WTC11 (cell line): ENCODE results near the gene CLDN14. TPM values are rescaled to one million over a fixed set of nuclear protein-coding genes. Genes with fewer than 3 reads are reported as not detected.
A peak's percentile ranks its signal among the peaks of the same experiment; 100 is the strongest.

Experiments
- ATAC-seq: fragments of 200-7000 bp; cut with Tn5 transposase; 2 replicates; pipeline ENCODE4 v1.10.0; 2021; ENCODE audit warnings: mild to moderate bottlenecking, moderate library complexity
- CTCF ChIA-PET: fragments of 300-600 bp; sonication (Branson Sonifier 250); formaldehyde crosslinking; loops from one replicate; lab custom pipeline; 2021; ENCODE audit warnings: antibody characterized with exemption; lab: Charles Lee
- POLR2A ChIA-PET: fragments of 350-600 bp; sonication (Branson Sonifier 250); formaldehyde crosslinking; loops from one replicate; lab custom pipeline; 2021; ENCODE audit warnings: antibody characterized with exemption; lab: Charles Lee
- DNase-seq: peaks from one replicate; pipeline ENCODE4 v3.0.0; 2021; ENCODE audit warnings: low spot score
- H3K27ac Mint-ChIP-seq: 2 replicates; pipeline ENCODE4 v1.8.0; 2021; ENCODE audit warnings: mixed read lengths
- H3K27me3 Mint-ChIP-seq: 2 replicates; pipeline ENCODE4 v1.8.0; 2021; ENCODE audit warnings: low read depth, mild to moderate bottlenecking, moderate library complexity, mixed read lengths
- H3K36me3 Mint-ChIP-seq: 2 replicates; pipeline ENCODE4 v1.8.0; 2021; ENCODE audit warnings: mixed read lengths
- H3K4me1 Mint-ChIP-seq: 2 replicates; pipeline ENCODE4 v1.8.0; 2022; ENCODE audit warnings: mixed read lengths
- H3K4me3 Mint-ChIP-seq: 2 replicates; pipeline ENCODE4 v1.8.0; 2021; ENCODE audit warnings: mild to moderate bottlenecking, moderate library complexity, mixed read lengths
- H3K9me3 Mint-ChIP-seq: 2 replicates; pipeline ENCODE4 v1.8.0; 2021; ENCODE audit warnings: mixed read lengths
- EMX1 ChIP-seq: fragments of 250-450 bp; sonication (Bioruptor Pico); IDR thresholded peaks from 2 replicates; pipeline ENCODE4 v1.8.0; 2021; ENCODE audit warnings: mild to moderate bottlenecking
- KAT7 ChIP-seq: sonication (generic); formaldehyde crosslinking; IDR thresholded peaks from 2 replicates; pipeline ENCODE4 v1.8.1; 2023; ENCODE audit warnings: missing genetic modification reagents, mild to moderate bottlenecking, borderline replicate concordance
- NFE2L1 ChIP-seq: sonication (generic); formaldehyde crosslinking; IDR thresholded peaks from 2 replicates; pipeline ENCODE4 v1.8.1; 2023; ENCODE audit warnings: missing genetic modification reagents
- NR3C1 ChIP-seq: sonication (generic); formaldehyde crosslinking; conservative IDR thresholded peaks from 2 replicates; pipeline ENCODE4 v1.8.1; 2023; ENCODE audit warnings: low read depth, mild to moderate bottlenecking, missing genetic modification reagents
- RELA ChIP-seq: sonication (generic); formaldehyde crosslinking; IDR thresholded peaks from 2 replicates; pipeline ENCODE4 v1.8.1; 2022; ENCODE audit warnings: missing genetic modification reagents, mild to moderate bottlenecking, borderline replicate concordance
- RORB ChIP-seq: fragments of 250-450 bp; sonication (Bioruptor Pico); IDR thresholded peaks from 2 replicates; pipeline ENCODE4 v1.9.0; 2021; ENCODE audit warnings: mild to moderate bottlenecking
- SOX15 ChIP-seq: fragments of 250-450 bp; sonication (Bioruptor Pico); IDR thresholded peaks from 2 replicates; pipeline ENCODE4 v1.9.0; 2021; ENCODE audit warnings: mild to moderate bottlenecking
- SP1 ChIP-seq: sonication (generic); formaldehyde crosslinking; conservative IDR thresholded peaks from 2 replicates; pipeline ENCODE4 v1.8.1; 2022; ENCODE audit warnings: missing genetic modification reagents
- TEAD1 ChIP-seq: sonication (generic); formaldehyde crosslinking; IDR thresholded peaks from 2 replicates; pipeline ENCODE4 v1.8.0; 2022; ENCODE audit warnings: mild to moderate bottlenecking, missing genetic modification reagents
- ZNF121 ChIP-seq: sonication (generic); formaldehyde crosslinking; IDR thresholded peaks from 2 replicates; pipeline ENCODE4 v1.8.0; 2023; ENCODE audit warnings: missing genetic modification reagents
- ZNF263 ChIP-seq: sonication (generic); formaldehyde crosslinking; IDR thresholded peaks from 2 replicates; pipeline ENCODE4 v1.8.1; 2022; ENCODE audit warnings: low read depth, mild to moderate bottlenecking, moderate library complexity, missing genetic modification reagents
- ZNF396 ChIP-seq: fragments of 250-450 bp; sonication (Bioruptor Pico); IDR thresholded peaks from 2 replicates; pipeline ENCODE4 v1.8.0; 2021; ENCODE audit warnings: mild to moderate bottlenecking, moderate library complexity, borderline replicate concordance
- total RNA-seq: library from RNA; stranded (reverse); gene quantifications from 3 replicates; pipeline ENCODE4 v1.2.3, GENCODE V29; 2021
- TF ChIP-seq, protein P1 (sequence below): fragments of 250-450 bp; sonication (Bioruptor Pico); IDR thresholded peaks from 2 replicates; pipeline ENCODE4 v2.1.2; 2022; ENCODE audit warnings: mild to moderate bottlenecking, moderate library complexity
- TF ChIP-seq, protein P2 (sequence below): sonication (generic); formaldehyde crosslinking; IDR thresholded peaks from 2 replicates; pipeline ENCODE4 v1.8.1; 2022; ENCODE audit warnings: missing genetic modification reagents, borderline replicate concordance
- TF ChIP-seq, protein P3 (sequence below): fragments of 250-450 bp; sonication (Bioruptor Pico); IDR thresholded peaks from 2 replicates; pipeline ENCODE4 v1.9.0; 2021; ENCODE audit warnings: mild to moderate bottlenecking
- TF ChIP-seq, protein P4 (sequence below): sonication (generic); formaldehyde crosslinking; IDR thresholded peaks from 2 replicates; pipeline ENCODE4 v1.8.0; 2022; ENCODE audit warnings: mild to moderate bottlenecking, missing genetic modification reagents
- TF ChIP-seq, protein P5 (sequence below): fragments of 250-450 bp; sonication (Bioruptor Pico); IDR thresholded peaks from 2 replicates; pipeline ENCODE4 v1.9.0; 2021; ENCODE audit warnings: mild to moderate bottlenecking, borderline replicate concordance
- TF ChIP-seq, protein P6 (sequence below): sonication (generic); formaldehyde crosslinking; IDR thresholded peaks from 2 replicates; pipeline ENCODE4 v1.8.0; 2023; ENCODE audit warnings: missing genetic modification reagents

CLDN14 gene
- total RNA-seq, 1 experiment from 2014 or later: not detected

DNA sequence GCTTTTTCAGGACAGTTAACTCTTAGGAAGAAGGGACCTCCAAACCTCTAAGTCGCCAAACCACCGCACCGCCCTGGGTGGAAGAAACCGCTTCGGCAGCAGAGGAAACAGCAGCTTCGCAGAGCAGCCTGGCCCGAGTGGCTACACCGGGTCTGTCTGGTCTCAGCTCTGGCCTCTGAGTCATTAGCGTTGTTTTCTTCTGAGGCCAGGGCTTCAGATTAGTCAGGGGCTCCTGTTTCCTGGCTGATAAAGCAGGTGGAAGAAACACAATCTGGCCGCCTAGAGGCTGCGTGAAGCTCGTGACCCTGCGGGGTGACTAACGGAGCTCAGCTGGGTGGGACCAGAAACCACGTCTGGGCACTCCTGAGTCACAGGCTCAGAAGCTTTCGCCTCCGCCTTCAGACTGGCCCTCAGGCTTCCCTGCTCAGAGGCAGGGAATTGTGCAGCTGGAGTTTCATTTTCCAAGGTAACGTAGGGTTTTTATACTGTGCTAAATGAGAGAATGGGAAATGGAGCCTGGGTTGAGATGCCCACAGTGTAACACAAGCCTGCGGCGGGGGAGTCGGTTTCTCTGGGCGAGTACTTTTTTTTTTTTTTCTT lies 49.9 kb downstream of the CLDN14 start (continued):
- TF ChIP-seq, protein P1, sequence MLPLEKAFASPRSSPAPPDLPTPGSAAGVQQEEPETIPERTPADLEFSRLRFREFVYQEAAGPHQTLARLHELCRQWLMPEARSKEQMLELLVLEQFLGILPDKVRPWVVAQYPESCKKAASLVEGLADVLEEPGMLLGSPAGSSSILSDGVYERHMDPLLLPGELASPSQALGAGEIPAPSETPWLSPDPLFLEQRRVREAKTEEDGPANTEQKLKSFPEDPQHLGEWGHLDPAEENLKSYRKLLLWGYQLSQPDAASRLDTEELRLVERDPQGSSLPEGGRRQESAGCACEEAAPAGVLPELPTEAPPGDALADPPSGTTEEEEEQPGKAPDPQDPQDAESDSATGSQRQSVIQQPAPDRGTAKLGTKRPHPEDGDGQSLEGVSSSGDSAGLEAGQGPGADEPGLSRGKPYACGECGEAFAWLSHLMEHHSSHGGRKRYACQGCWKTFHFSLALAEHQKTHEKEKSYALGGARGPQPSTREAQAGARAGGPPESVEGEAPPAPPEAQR (CRISPR knock-in tag): no peak

DNA sequence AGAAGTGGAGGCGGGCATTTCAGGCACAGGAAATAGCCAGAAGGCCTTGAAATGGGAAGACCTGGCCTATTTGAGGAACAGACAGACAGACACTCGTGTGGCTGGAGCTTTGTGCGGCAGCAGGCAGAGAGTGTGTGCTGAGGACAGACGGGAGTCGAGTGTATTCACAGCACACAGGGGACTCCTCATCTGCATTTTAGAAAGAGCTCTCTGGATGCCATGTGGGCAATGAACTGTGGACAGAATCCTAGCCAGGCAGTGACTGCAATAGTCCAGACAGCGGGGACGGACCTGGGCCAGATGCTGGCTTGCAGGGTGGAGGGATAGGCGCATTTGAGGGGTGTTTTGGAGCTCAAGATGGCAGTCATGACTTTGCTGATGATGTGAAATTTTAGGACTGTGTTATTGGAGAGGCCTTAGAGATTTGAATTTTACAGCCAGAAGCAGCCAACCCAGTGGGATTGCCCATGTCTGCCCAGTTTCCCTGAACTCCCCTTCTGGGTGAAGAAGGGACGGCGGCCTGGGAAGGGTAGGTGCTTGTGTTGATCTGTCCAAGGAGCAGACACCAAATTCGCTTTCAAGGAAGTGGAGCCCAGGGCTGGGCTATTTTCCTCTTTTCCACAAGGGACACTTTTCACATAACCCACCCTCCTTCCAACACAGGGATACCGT lies 51.0 kb downstream of the CLDN14 start:
- no peaks in the 10 kb centered on the region for H3K9me3 Mint-ChIP-seq
- ATAC-seq (no peak), DNase-seq (no peak)
- no peak overlapping the region for H3K4me3 Mint-ChIP-seq
- H3K36me3 Mint-ChIP-seq: no peaks in the 10 kb centered on the region
- ChIA-PET POLR2A (no interaction called here), CTCF (interaction anchor here (0.9 to 1.5 kb wide), 3 partner anchors 50 to 287 kb away, joined by 3 to 5 read pairs (median 3); no protein-coding TSS in a partner anchor)
- H3K27ac Mint-ChIP-seq: no peak overlapping the region
- no peaks in the 10 kb centered on the region for H3K27me3 Mint-ChIP-seq
- no peak for TF ChIP-seq NFE2L1 (CRISPR knock-in tag)
- TF ChIP-seq KAT7 (CRISPR knock-in tag): no peak
- no peak for TF ChIP-seq ZNF263 (CRISPR knock-in tag)
- H3K4me1 Mint-ChIP-seq: peaks cover 13% of the 10 kb centered on the region

DNA sequence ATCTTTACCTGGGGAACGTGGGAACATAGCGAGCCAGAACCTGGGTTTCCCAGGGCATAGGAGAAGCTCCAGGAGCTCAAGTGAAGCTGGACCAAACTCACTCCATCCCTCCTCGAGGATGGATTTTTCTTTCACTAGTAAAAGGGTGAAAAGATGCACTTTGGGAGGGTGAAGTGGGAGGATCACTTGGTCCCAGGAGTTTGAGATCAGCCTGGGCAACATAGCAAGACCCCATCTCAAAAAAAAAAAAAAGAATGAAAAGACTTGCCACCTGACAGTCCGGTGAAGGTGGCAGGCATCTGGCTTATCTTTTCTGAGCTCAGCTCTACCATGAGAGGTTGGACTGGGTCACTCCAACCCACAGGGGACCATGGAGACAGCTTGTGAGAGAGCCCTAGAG lies 52.4 kb downstream of the CLDN14 start:
- Mint-ChIP-seq H3K9me3 (no peaks in the 10 kb centered on the region), H3K4me3 (no peak overlapping the region), H3K36me3 (no peaks in the 10 kb centered on the region), H3K4me1 (peaks cover 19% of the 10 kb centered on the region), H3K27ac (no peak overlapping the region), H3K27me3 (no peaks in the 10 kb centered on the region)
- ChIA-PET CTCF (interaction anchor here (0.6 kb wide), 2 partner anchors 11 to 160 kb away, joined by 4 read pairs; no protein-coding TSS in a partner anchor), POLR2A (no interaction called here)
- TF ChIP-seq, protein P2, sequence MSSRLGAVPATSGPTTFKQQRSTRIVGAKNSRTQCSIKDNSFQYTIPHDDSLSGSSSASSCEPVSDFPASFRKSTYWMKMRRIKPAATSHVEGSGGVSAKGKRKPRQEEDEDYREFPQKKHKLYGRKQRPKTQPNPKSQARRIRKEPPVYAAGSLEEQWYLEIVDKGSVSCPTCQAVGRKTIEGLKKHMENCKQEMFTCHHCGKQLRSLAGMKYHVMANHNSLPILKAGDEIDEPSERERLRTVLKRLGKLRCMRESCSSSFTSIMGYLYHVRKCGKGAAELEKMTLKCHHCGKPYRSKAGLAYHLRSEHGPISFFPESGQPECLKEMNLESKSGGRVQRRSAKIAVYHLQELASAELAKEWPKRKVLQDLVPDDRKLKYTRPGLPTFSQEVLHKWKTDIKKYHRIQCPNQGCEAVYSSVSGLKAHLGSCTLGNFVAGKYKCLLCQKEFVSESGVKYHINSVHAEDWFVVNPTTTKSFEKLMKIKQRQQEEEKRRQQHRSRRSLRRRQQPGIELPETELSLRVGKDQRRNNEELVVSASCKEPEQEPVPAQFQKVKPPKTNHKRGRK (CRISPR knock-in tag): no peak
- TF ChIP-seq ZNF121 (CRISPR knock-in tag): peak; percentile 55; the same call in 1 of the 2 replicates
- ATAC-seq (no peak), DNase-seq (no peak)

DNA sequence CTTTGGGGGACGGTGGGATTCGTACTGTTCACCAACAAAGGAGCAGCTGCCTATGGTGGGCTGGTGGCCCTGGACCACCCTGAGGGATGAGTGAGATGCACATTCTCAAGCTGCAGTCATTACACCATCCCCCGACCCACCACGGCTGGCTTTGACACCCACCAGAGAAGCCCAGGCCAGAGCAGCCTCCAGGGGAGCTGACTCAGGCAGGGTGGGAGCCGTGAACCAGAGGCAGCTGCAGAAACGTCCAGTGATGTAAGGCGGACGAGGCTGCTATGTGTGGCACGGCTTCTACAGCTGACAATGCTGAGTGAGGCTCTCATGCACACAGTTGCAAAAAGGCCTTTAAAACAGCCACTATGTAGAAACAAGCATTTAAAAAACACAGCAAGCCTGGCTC lies 54.6 kb downstream of the CLDN14 start:
- Mint-ChIP-seq H3K27me3 (no peaks in the 10 kb centered on the region), H3K36me3 (no peaks in the 10 kb centered on the region), H3K9me3 (no peaks in the 10 kb centered on the region), H3K4me1 (peaks cover 24% of the 10 kb centered on the region), H3K4me3 (no peak overlapping the region), H3K27ac (no peak overlapping the region)
- DNase-seq: no peak
- ATAC-seq: no peak
- POLR2A ChIA-PET: no interaction called here
- CTCF ChIA-PET: interaction anchor here (1.2 to 2.3 kb wide), 3 partner anchors 10 to 54 kb away, joined by 3 to 10 read pairs (median 5); partner anchors contain the start of gene CLDN14
- TF ChIP-seq, protein P3, sequence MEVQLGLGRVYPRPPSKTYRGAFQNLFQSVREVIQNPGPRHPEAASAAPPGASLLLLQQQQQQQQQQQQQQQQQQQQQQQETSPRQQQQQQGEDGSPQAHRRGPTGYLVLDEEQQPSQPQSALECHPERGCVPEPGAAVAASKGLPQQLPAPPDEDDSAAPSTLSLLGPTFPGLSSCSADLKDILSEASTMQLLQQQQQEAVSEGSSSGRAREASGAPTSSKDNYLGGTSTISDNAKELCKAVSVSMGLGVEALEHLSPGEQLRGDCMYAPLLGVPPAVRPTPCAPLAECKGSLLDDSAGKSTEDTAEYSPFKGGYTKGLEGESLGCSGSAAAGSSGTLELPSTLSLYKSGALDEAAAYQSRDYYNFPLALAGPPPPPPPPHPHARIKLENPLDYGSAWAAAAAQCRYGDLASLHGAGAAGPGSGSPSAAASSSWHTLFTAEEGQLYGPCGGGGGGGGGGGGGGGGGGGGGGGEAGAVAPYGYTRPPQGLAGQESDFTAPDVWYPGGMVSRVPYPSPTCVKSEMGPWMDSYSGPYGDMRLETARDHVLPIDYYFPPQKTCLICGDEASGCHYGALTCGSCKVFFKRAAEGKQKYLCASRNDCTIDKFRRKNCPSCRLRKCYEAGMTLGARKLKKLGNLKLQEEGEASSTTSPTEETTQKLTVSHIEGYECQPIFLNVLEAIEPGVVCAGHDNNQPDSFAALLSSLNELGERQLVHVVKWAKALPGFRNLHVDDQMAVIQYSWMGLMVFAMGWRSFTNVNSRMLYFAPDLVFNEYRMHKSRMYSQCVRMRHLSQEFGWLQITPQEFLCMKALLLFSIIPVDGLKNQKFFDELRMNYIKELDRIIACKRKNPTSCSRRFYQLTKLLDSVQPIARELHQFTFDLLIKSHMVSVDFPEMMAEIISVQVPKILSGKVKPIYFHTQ (CRISPR knock-in tag): no peak
- TF ChIP-seq, protein P4, sequence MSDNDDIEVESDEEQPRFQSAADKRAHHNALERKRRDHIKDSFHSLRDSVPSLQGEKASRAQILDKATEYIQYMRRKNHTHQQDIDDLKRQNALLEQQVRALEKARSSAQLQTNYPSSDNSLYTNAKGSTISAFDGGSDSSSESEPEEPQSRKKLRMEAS (CRISPR knock-in tag): no peak
- no peak for TF ChIP-seq RELA (CRISPR knock-in tag)
- TF ChIP-seq TEAD1 (CRISPR knock-in tag): no peak
- no peak for TF ChIP-seq ZNF396 (CRISPR knock-in tag)
- no peak for TF ChIP-seq SP1
- TF ChIP-seq, protein P5, sequence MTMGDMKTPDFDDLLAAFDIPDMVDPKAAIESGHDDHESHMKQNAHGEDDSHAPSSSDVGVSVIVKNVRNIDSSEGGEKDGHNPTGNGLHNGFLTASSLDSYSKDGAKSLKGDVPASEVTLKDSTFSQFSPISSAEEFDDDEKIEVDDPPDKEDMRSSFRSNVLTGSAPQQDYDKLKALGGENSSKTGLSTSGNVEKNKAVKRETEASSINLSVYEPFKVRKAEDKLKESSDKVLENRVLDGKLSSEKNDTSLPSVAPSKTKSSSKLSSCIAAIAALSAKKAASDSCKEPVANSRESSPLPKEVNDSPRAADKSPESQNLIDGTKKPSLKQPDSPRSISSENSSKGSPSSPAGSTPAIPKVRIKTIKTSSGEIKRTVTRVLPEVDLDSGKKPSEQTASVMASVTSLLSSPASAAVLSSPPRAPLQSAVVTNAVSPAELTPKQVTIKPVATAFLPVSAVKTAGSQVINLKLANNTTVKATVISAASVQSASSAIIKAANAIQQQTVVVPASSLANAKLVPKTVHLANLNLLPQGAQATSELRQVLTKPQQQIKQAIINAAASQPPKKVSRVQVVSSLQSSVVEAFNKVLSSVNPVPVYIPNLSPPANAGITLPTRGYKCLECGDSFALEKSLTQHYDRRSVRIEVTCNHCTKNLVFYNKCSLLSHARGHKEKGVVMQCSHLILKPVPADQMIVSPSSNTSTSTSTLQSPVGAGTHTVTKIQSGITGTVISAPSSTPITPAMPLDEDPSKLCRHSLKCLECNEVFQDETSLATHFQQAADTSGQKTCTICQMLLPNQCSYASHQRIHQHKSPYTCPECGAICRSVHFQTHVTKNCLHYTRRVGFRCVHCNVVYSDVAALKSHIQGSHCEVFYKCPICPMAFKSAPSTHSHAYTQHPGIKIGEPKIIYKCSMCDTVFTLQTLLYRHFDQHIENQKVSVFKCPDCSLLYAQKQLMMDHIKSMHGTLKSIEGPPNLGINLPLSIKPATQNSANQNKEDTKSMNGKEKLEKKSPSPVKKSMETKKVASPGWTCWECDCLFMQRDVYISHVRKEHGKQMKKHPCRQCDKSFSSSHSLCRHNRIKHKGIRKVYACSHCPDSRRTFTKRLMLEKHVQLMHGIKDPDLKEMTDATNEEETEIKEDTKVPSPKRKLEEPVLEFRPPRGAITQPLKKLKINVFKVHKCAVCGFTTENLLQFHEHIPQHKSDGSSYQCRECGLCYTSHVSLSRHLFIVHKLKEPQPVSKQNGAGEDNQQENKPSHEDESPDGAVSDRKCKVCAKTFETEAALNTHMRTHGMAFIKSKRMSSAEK (CRISPR knock-in tag): no peak
- TF ChIP-seq RORB (CRISPR knock-in tag): no peak
- TF ChIP-seq SOX15 (CRISPR knock-in tag): no peak
- TF ChIP-seq EMX1 (CRISPR knock-in tag): no peak
- TF ChIP-seq NR3C1 (CRISPR knock-in tag): no peak
- no peak for TF ChIP-seq ZNF263 (CRISPR knock-in tag)
- TF ChIP-seq, protein P6, sequence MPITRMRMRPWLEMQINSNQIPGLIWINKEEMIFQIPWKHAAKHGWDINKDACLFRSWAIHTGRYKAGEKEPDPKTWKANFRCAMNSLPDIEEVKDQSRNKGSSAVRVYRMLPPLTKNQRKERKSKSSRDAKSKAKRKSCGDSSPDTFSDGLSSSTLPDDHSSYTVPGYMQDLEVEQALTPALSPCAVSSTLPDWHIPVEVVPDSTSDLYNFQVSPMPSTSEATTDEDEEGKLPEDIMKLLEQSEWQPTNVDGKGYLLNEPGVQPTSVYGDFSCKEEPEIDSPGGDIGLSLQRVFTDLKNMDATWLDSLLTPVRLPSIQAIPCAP (CRISPR knock-in tag): no peak
